HG03280 (cell line): ENCODE measurements around the gene MED15.
"Not testable (repeated sequence)": the region's sequence is repeated elsewhere in the genome, so short reads cannot be mapped to it uniquely, and the experiment has no call there.

Experiments used
- ATAC-seq: cut with Tn5 transposase; IDR thresholded peaks from one replicate; pipeline ENCODE4 v1.9.1; 2021; ENCODE audit warnings: mild to moderate bottlenecking, moderate library complexity; ENCODE audit not compliant: unreplicated experiment

The MED15 gene

DNA sequence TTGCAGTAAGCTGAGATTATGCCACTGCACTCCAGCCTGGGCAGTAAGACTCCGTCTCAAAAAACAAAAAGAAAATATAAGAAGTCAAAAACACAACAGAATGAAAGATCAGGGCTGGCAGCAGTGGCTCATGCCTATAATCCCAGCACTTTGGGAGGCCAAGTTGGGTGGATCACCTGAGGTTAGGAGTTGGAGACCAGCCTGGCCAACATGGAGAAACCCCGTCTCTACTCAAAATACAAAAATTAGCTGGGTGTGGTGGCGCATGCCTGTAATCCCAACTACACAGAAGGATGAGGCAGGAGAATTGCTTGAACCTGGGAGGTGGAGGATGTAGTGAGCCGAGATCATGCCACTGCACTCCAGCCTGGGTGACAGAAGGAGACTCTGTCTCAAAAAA lies 87.1 kb downstream of the MED15 start:
- ATAC-seq = not testable (repeated sequence)

DNA sequence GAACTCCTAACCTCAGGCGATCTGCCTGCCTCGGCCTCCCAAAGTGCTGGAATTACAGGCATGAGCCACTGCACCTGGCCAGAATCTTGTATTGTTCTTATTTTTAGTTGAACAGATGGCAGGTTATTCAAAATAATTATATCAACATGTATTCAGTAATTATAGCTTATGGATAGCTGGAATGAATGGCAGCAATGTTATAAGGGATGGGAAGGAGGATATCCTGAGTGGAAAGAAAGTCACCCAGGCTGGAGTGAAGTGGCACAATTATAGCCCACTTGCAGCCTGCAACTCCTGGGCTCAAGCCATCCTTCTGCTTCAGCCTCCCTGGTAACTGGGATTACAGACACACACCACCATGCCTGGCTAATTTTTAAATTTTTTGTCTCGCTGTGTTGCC lies 88.1 kb downstream of the MED15 start:
- no peak for ATAC-seq

DNA sequence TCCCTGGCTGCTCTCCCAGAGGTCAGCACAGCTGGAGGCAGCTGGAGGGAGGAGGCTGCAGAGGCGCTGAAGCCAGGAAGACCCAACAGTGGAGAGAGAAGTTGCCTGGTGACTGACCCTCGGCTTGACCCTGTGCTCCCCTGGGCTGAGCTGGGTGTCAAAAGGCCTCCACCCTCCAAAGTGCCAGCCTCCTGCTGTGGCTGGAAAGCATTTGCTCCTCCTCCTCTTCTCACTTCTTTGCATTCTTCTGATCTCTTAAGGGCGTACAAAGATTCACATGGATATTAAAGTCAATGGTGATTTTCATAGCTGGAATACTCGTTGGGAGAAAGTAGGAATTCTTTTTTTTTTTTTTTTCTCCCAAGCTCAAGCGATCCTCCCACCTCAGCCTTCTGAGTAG lies 91.7 kb downstream of the MED15 start:
- ATAC-seq = no peak

DNA sequence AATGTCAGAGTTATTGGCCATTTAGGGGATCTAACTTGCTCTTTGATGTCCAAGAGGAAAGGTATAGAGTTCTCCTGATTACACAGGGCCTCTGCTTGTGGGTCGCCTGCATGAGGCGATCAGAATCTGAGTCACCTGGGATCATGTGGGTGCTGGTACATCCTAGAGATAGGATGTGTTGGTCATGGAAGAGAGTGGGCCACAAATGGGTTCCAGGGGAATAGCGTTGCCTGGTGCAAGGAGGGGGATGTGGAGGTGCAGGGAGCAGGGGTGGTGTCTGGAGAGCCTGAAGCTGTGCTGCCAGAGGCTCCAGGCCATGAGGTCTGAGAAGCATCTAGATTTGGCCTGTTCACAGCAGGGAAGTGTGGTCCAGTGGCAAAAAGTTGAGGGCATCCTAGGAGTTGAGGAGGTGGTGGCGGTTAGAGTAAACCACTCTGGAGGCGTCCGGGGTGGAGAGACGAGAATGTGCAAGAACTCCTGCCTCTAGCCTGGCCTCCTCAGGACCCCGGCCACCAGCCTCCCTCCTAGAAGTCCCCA lies 92.8 kb downstream of the MED15 start:
- no peak for ATAC-seq

DNA sequence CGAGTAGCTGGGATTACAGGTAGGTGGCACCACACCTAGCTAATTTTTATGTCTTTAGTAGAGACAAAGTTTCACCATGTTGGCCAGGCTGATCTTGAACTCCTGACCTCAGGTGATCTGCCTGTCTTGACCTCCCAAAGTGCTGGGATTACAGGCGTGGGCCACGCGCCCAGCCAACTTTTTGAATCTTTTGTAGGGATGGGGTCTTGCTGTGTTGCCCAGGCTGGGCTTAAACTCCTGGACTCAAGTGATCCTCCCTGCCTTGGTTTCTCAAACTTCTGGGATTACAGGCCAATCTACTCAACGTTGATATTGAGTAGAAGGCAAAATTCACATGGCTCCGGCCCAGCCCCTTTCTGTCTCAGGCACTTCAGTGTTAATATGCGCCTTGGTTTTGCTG lies 93.9 kb downstream of the MED15 start:
- ATAC-seq = no peak

DNA sequence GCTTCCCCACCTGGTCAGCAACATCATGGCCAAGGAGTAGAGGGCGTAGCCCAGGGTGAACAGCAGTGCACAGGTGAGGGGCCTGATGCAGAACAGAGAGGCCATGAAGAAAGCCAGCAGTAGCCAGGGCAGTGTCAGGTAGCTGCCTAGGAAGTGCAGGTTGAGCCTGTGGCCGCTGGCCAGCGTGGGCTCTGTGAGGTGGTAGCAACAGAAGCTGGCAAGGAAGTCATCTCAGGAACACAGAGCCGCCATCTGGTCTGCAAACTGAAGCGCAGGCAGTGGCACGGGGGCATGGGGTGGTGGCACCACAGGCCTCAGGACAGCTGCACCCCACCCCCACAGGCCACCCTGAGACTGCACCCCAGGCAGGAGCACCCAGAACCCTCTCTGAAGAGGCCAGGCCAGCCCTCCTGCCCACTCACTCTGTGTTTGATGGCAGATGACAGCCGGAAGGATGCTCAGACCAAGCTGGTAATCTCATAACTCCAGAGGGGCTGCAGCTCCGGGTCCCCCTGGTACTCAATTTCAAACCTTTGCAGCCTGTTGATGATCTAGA lies 95.3 kb downstream of the MED15 start:
- no peak for ATAC-seq

DNA sequence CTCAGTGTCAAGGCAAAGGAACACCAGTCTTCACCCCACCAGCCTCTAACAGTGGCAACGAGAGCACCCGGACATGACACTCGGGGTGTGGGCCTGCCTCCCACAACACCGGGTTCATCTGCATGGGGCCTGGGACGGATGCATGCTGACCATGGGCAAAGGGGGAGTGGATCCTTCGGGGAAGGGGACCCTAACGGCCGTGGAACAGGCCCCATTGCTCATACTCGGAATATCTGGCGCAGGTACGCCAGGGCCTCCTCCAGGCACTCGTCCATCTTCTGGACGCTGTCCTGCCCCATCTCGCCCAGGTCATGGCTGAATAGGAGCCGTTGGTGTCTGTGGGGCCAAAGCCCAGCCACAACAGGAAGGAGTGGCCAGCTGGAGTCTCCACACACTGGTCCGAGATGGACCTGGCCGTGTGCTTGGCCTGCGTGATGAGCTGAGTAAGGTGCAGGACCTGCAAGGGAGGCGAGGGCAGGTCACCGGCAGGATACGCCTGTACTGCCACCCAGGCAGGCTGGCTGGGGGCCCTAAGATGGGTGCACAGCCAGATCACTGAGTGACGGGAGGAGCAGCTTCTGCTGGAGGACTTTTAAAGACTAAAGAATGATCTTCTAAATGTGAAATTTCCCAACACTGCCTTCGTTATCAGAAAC lies 96.8 kb downstream of the MED15 start:
- ATAC-seq = no peak

DNA sequence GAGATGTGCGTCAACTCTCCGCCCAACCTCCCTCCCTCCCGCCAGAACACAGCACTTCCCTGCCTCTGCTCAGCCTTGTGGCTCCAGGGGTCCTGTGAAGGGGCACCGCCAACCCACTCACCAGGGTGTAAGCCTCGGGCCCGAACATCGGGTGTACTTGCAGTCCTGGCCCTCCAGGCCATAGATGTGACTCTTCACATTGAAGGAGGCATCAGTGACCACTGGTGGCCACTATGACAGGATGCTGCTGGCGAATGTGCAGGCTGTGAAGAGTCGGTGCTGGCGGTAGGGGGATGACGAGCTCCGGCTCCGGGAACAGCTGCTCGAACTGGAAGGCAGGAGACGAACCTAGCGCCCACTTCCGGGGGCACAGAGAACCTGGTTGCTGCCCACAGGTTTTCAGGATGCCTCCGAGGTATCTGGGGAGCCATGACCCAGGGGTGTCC lies 97.4 kb downstream of the MED15 start:
- ATAC-seq = no peak

DNA sequence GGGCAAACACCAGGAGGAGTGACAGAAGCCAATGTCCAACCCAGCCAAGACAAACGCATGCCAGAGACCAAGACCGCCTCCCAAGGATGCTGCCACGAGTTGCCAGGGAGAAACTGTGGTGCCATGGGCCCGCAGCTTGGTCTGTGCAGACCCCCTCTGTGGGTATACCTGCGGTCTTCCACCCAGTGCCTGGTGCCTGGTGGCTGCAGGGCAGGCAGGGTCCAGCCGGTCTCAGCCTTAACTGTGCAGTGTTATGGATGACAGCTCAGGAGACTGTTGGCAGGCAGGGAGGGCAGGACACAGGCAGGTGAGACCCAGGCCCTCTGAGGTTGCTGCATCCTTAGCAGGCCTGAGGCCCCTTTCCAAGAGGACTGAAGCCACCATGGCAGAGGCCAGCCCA lies 97.9 kb downstream of the MED15 start:
- no peak for ATAC-seq

DNA sequence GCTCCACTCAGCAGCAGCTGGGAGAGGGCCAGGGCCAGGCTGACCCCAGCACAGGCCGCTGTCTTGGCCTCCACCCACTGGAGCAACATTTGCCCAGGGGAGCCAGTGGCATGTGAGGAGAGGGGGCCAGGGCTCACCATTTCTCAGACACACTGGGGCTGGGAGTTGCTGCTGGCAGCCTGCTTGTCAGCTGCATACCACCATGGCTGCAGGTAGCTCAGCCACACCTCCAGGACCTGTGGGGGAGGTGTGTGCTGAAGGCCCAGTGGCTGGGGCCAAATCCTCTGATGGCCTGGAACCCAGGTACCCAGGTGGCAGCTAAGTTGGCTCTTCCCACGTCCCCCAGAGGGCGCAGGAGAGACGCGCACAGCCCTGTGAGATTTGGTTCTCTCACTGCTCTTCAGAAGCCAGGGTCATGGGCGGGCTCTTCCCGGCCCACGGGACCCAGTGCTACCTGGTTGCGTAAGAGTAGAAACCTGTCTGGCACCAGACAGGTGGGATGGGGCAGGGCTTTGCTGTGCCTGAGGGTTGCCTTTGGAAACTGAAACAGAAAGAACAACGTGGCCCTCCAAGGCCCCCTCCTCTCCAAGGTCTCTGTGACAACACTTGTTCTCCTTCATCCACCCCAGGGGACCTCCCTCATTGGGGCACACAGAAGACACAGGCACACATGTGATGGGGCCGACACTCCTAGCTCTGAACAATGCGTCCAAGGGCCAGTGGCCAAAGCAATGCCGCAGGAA lies 98.8 kb downstream of the MED15 start:
- ATAC-seq = peak; percentile 47

DNA sequence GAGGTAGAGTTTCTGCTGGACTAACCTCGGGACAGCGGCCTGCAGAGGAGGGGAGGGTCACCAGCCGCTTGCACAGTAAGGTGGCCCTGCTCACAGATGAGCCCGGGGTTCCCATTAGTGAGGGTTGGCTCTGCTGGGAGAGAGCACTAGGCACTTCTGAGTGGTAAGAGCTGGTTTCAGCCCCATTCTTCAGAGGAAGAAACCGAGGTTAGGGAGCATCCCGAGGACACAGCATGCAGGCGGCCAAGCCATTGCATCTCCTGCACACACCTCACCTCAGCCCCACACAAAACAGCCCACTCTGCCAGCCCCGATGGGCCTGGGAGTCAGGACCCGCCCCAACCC lies 99.3 kb downstream of the MED15 start:
- ATAC-seq = no peak

DNA sequence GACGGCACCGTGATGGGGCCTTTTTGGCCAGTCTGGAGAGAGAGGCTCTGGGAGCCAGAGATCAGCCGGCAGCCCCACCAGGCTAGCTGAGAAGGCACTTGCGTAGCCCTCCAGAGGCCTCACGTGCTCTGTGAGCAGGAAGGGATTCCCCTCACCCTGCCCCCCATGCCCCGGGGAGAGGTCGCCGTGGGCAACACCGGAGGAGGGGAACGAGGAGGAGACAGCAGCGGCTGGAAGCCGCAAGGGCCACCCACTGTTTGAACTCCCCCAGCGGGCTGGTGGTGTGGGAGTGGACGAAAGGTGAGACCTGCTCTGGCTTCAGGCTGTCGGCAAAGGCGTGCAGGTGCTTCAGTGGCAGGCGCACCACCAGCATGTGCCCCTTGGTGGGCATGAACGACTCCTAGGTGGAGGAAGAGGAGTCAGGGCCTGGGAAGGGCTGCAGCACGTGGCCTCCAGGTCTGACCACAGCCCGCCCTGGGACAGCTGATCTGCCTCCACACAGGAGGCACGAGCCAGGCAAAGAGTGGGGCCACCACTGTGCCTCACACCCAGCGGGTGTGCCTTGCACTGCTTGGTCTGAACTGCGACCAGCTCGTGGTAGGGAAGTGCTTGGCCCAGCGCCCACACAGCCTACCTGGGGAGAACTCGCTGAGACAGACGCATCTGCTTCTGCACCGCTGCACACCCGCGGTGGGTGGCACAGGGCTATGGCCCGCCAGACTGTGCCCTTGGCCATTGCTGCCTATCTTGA lies 99.9 kb downstream of the MED15 start:
- ATAC-seq = no peak

DNA sequence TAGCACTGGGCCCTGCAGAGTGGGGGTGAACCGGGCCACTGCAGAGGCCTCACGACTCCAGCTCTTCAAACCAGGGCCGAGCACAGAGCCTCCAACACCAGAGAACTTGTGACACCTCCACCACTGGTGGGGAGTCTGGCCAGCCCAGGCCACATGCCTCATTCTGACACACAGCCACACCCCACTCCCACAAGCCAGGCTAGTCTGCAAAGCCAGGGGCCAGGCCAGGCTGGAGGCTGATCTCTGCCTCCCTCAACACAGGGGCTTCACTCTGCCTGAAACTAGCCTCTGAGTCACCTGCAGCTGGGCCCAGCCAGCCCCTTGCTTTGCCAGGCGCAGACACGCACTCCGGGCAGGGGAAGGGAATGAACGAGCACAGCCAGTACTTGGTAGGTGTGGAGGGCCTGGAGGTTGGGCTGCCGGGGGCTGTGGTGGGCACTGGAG lies 102.9 kb downstream of the MED15 start:
- ATAC-seq = no peak

DNA sequence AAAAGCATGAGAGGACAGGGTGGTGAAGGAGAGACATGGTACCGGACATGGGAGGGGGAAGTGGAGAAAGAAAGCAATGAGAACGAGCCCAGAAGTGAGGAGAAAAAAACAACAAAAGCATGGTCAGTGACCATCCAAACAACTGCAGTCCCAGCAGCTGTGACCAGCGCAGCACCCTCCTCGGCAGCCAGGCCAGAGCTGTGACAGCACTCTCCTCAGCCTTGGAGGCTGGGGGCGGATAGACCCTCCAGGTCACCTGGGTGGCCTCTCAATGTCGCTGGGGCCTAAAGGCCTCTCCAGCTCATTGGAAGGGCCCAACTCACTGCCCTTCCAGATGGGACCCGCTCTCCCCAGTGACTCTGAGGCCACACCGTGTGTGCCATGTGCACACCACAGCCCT lies 103.3 kb downstream of the MED15 start:
- ATAC-seq = no peak

DNA sequence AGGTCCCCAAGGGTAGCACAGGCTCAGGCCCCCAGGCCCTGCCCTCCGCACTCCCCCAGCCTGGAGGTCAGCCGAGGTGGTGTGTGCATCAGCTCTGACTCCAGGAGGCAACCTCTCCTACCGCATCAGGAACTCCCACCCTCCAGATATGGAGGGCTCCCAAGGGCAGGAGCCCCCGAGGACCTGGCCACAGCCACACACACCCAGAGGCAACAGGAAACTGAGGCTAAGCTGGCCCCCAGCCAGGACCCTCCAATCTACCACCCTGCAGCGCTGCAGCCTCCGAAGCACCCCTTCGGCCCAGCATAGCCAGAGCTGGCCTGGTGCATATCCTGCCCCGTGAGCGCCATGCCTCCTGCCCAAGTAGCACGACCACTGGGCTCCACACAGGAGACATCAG lies 104.0 kb downstream of the MED15 start:
- no peak for ATAC-seq

DNA sequence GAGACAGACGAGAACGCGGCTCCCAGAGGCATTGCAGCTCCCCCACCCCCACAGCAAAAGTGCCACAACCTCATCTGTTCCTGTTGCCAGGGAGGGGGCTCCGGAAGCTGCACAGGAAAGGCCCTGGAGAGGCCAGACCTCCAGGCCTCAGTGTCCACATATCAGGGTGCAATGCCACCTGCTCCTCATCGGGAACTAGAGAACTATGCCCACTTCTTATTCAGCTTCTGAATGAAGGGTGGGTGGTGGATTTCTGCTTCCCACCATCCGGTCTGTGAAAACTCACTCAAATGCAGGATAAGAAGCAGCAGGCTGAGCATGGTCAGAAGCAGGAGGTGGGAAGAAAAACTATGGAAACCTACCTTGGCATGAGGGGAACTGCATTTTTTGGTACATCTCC lies 105.9 kb downstream of the MED15 start:
- ATAC-seq = no peak

DNA sequence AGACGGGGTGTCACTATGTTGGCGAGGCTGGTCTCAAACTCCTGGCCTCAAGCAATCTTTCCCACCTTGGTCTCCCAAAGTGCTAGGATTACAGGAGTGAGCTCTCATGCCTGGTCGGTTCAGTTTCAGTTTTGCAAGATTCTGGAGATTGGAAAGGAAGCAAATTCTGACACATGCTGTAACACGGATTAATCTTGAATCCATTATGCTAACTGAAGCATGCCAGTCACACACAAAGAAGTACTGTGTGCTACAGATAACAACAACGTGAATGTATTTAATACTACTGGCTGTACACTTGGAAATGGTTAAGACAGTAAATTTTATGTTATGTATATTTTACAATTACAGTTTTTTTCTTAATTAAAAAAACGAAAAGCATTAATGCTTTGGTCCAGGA lies 107.6 kb downstream of the MED15 start:
- ATAC-seq = no peak

DNA sequence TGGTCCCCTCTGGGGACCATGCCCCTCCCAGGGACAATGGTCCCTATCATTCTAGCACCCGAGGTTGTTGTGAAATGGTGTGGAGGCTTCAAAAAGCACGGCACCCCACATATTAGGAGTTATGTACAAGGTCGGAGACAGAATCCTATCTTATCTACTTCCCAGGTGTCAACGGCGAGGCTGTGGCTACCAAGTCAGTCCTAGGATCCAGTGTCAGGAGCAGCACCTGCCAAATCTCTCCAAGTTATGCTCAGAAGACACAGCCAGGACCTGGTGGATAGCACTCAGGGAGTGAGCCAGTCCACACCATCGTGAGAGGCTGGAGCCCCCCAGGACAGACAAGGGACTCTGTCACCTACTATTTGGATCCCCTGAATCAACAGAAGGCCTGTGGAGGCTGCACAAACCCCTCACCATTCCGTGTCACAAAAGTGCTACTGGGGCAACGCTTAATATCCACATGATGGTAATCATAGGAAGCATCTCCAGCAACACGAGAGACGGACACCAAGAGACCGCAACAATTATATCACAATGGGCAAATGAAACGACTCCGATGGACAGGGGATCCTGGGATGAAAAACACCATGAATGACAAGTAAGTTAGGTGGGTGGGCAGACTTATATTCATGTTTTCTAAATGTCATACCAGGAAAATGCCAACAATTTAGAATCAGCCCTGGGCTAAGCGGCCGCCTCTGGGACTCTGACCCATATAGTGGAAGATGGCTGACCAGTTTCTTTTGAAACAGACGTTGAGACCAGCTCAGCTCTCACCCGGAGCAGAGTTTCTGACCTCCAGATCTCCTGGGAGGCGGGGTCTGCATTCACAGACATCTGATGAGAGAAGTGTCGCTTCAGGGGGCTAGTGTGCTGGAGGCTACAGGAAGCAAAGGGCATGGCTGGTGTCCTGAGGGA lies 108.4 kb downstream of the MED15 start:
- no peak for ATAC-seq

DNA sequence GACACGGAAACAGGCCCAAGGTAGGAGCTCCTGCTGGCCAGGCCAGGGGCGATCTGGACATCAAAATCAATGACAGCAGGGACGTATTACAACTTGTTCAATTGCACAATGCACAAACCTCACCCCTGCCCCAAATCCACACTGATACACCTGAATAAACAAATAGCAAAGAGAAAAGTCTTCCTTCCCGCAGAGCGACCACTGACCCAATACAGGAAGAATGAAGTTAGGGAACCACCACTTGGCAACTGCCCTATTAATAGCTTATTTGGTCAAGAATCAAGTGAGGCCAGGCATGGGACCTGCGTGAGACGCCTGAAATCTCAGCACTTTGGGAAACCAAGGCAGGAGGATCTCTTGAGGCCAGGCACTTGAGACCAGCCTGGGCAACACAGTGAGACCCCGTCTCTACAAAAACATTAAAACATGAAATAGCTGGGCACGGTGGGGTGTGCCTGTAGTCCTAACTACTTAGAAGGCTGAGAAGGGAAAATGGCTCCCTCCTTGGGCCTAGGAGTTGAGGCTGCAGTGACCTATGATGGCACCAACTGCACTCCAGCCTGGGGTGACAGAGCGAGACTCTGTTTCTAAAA lies 109.1 kb downstream of the MED15 start:
- no peak for ATAC-seq

DNA sequence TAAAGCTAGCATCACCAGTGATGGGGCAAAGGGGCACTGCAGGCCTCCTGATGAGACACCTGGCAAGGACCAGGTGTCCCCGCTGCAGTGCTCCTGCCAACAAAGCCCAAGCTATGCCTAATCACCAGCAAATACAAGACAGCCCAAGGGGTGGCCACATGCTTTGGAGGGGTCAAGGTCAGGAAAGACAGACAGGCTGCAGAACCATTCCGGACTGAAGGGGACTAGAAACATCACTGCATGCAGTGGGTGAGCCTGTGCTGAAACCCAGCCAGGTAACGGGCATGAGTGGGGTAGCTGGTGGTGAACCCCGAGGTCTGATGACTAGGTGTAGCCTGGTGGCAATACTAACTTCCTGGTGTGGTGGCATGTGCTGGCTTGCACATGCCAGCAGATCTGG lies 111.1 kb downstream of the MED15 start:
- ATAC-seq = no peak
